Measurements from ENCODE around the gene FLAD1. TPM values are rescaled to one million over a fixed set of nuclear protein-coding genes. Genes with fewer than 3 reads are reported as not detected.

The FLAD1 gene
- total RNA-seq, 1 experiment from 2014 or later, result 97.0 TPM

GRCh38 chr1:154970631-154971340, 12.4 kb upstream of the FLAD1 start, which contains the start of gene SHC1:
Gene SHC1, minus strand, starts transcription at chr1:154970747. Its CDS starts 221 bp downstream, at chr1:154970526.
- Histone ChIP-seq H4K5ac (ENCODE audit: insufficient read length, low read depth, low read length) (peak within 1 kb of the TSS; percentile 26), H3K4ac (ENCODE audit: low read depth, low read length) (no peak within 1 kb of the TSS), H3T11ph (ENCODE audit: low read length) (no peak within 1 kb of the TSS), H3K27me3 (ENCODE audit: insufficient read depth, low read length) (no peaks in the 10 kb centered on the region), H3K27ac (ENCODE audit: insufficient read length, low read depth, low read length) (peak within 1 kb of the TSS; percentile 97), H2BK5ac (ENCODE audit: insufficient read length, low read length) (peak within 1 kb of the TSS; percentile 74), H3K14ac (ENCODE audit: insufficient read depth, low read length) (peak within 1 kb of the TSS; percentile 54), H3K23ac (ENCODE audit: insufficient read length, low read depth, low read length) (no peak within 1 kb of the TSS), H2AFZ (ENCODE audit: low read length) (no peak within 1 kb of the TSS), H2BK20ac (ENCODE audit: low read depth, low read length, poor library complexity, severe bottlenecking) (no peak within 1 kb of the TSS), H2BK15ac (ENCODE audit: low read depth, low read length) (no peak within 1 kb of the TSS), H3K23me2 (ENCODE audit: insufficient read length, low read depth, low read length, poor library complexity, severe bottlenecking) (peaks cover 38% of the 10 kb centered on the region), H3K56ac (ENCODE audit: insufficient read length, low read depth, low read length) (no peak within 1 kb of the TSS), H4K91ac (ENCODE audit: insufficient read length, low read depth, low read length) (peak within 1 kb of the TSS; percentile 10), H2BK12ac (ENCODE audit: insufficient read length, low read depth, low read length) (peak within 1 kb of the TSS; percentile 46), H4K20me1 (ENCODE audit: control insufficient read depth, insufficient read depth, insufficient read length) (peaks cover 2% of the 10 kb centered on the region), H3K79me2 (ENCODE audit: insufficient read depth, low read length) (peaks cover 18% of the 10 kb centered on the region; the same call in 1 of the 2 replicates), H2AK5ac (ENCODE audit: insufficient read length, low read length) (peak within 1 kb of the TSS; percentile 38), H3K9ac (ENCODE audit: extremely low read depth, insufficient read length, low read length) (peak within 1 kb of the TSS; percentile 71), H4K8ac (replicated peaks; ENCODE audit: insufficient read length, low read depth, low read length) (no peak within 1 kb of the TSS), H3K9me3 (ENCODE audit: control insufficient read depth, low read depth, low read length) (no peaks in the 10 kb centered on the region), H2BK120ac (ENCODE audit: low read depth, low read length, poor library complexity, severe bottlenecking) (no peak within 1 kb of the TSS), H3K4me1 (ENCODE audit: insufficient read depth, low read length) (peaks cover 4% of the 10 kb centered on the region; the same call in 1 of the 2 replicates), H3K18ac (ENCODE audit: insufficient read length, low read depth, low read length) (peak within 1 kb of the TSS; percentile 73), H3K4me2 (ENCODE audit: insufficient read depth, insufficient read length, low read length) (peak within 1 kb of the TSS; percentile 77), H3K79me1 (ENCODE audit: insufficient read depth, low read depth, low read length, poor library complexity, severe bottlenecking) (peaks cover 7% of the 10 kb centered on the region)
- H3K36me3 Mint-ChIP-seq (ENCODE audit: insufficient read depth in 1 of 3, low read depth in 3 of 3), result peaks cover 23 to 37% (median 28%) of the 10 kb centered on the region in 3 experiments
- DNase-seq, result peak; percentile 95
- TF ChIP-seq CTCF (conservative IDR thresholded peaks at IDR 0.05), result no peak
- WGBS (ENCODE audit: extremely low coverage, insufficient read length, low lambda C conversion rate), result no CpG with 5 or more reads among the region's 15 CpGs
- peaks cover 40 to 43% of the 10 kb centered on the region in 2 experiments for H3K4me1 Mint-ChIP-seq
- peak within 1 kb of the TSS in 1 of 2 experiments; percentile 96; a peak in 4 of 5 replicates for H3K4me3 Mint-ChIP-seq
- no peaks in the 10 kb centered on the region for H3K27me3 Mint-ChIP-seq (ENCODE audit: low read depth)
- H3K9me3 Mint-ChIP-seq, result no peaks in the 10 kb centered on the region
- H3K27ac Mint-ChIP-seq, result peak within 1 kb of the TSS; percentile 33 to 95 (median 50); a peak in 6 of 7 replicates

Data from H9 (cell line).